Activated T-cell treated with anti-CD3 and anti-CD28 coated beads, Interleukin-2, amount 50 U/mL, for 1 hour (primary cell): Measurements from ENCODE around the gene SUMF1.
A peak's percentile ranks its signal among the peaks of the same experiment; 100 is the strongest.

Experiments
- DNase-seq: peaks from one replicate; pipeline ENCODE4 v3.0.0-alpha.2; 2020

The SUMF1 gene

DNA sequence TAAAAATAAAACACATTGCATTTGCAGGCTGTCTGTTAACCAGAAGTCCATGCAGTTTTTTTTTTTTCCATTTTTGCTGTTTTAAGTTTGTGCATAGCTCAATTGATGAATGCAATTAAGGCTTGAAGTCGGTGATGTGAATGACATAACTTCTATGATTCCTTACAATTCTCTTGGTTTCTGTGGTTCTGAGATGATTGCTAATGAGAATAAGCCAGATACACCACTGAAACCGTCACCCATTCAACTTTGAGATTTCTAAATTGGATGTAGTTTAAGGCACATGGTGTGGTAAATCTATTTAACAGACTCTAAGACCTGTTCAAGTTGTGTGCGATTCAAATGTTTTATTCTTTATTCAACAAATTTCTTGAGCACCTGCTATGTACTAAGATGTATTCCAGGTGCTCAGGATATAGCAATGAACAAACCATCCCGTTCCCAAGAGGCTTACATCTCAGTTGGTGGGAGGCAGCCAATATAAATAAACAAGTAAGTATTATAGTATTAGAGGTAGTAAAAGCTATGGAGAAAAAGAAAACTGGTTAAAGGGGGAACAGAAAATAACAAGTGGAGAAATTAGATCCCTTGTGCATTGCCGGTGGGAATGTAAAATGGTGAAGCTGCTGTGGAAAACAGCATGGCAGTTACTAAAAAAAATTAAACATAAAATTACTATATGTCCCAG, 30.1 kb upstream of the SUMF1 start:
- DNase-seq, result no peak

DNA sequence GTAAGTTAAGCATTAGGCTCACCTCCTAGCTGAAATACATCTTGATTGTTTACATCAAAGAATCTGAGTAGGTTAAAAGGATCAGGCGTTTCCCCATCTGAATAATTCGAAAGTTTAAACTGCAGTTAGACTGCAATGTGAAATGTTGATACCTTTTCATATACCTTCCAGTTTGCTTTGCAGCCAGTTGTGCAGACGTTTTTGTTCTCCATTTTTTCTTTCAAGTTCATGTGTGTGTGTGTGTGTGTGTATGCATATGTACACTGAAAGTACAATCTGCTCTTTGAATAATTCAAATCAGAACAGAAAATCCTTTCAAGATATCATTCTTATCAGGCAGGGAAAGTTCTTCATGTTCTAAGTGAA, 29.0 kb upstream of the SUMF1 start:
- DNase-seq, result no peak

DNA sequence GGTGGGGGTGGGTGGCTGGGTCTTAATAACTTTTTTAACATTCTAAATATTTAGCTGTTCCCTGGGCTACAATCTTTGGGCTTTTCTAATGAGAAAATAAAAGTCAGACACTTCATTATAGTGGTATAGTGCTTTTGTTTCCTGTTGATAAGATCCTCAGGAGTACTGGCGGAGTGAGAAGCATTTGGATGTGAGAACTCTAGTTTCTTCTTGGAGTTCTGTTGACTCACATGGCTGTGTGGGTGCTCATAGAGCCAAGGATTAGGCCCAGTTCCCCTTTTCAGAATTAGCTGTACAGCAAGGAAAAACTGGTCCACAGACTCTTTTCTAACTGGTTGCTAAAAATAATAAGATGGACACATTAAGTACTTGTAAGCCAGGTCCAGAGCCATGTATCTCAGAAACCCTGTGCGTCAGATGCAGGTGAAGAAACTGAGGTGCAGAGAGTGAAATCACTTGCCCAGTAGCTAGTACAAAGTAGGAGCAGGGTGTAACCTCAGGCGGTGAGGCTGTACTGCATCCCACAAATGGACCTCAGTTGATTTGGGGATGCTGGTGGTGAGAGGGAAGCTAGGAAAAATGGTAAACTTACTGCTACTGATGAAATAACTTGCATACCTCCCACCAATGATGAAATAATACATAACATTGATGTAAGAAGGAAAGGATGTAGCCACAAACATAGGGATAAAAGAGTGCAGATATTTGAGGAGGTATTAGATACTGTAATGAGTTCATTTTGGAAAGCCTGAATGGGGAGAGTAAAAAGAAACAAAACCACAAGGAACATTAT, 28.4 kb upstream of the SUMF1 start:
- DNase-seq, result no peak

DNA sequence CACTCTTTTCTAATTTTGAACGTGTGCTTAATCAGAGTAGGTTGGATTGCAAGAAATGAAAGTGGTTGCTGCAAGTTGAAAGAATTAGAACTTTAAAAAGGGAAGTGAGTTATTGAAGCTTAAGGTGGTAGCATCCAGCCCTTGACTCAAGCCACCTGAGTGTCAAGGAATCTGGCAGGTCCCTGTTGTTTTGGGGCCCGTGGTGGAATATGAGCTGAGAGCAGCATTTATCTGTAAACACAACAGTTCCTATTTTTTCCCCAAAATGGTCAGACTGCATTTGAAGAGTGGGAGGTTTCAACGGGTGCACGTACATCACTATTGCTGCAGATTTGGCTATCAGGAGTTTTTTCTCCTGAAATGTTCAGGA, 27.8 kb upstream of the SUMF1 start:
- DNase-seq, result no peak

DNA sequence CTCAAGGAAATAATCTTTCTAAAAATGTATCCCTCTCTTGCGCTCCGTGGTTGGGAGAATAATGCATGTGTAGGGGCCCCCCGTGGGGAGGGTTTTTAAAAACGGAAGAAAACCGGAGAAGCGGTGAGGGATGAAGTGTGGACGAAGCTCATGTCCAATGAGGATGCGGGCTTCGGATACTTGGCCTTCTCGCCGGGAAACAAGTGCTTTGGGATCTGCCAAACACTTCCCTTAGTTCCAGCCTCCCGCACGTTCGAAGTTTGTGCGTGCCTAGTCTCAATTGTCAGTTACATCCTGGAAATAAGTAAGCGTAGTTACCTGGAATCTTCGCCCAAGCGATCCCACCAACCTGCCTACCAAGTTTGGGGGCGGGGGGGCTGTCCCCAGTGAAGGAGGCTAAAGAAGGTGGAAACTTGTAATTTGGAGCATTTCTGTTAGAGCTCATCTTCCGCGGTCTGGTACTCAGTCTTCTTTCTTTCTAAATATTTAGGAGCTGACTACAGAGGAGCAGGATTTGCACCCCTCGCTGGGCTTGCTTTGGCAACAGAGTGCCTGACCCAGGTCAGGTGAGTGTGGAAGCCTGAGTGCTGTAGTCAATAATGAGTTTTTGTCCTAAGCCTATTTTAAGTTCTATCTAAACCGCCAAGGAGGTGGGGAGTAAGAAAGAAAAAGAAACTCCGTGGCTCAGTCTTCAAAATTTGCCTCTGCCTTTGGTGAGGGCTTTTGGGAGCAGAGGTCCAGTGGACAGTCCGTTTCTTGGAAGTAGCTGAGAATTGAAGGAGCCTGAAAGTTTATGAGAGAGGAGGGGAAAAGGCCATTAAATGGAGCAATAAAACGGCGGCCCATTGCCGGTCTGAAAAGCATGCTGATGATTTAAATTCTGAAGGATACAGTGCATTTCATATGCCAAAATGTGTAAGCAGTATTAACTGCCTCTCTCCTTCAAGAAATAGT, 27.1 kb upstream of the SUMF1 start:
- DNase-seq, result peak; percentile 35

DNA sequence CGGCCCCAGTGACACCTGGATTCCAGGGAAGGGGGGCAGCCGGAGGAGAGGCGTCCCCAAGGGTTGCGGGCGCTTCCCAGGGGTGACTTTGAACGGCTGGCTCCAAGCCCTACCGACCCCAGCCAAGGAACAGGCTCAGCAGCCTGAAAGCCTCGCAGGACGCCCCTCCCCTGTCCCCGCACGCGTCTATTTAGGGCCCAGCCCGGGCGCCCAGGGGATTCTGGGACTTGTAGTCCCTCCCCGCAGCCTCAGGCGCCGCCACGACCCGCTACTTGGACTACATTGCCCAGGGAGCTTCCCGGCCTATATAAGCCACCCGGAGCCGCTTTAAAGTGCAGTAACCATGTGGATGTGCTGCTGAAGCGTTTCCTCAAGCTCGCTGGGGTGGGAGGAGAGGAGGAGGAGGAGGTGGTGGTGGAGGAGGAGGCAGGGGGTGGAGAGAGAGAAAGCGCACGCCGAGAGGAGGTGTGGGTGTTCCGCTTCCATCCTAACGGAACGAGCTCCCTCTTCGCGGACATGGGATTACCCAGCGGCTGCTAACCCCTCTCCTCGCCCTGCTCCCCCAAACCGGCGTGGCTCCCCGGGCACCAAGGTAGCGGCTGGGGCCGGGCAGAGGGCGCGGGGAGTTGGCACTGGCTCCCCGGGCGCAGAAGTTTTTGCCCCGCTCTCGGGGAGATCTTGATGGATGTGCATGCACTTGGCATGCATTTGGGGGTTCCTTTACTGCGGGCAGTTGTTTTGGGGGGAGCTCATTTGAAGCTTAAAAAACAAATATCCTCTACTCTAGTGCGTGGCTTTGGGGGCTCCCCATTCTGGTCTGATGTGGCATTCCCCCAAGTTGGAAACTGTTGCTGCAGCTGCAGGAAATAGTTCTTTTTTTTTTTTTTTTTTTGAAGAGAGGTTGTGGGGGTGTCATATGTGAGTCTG, 26.2 kb upstream of the SUMF1 start, which contains the start of gene ITPR1:
Gene ITPR1, plus strand, starts transcription at position 335 of the 927 bp plus-strand sequence. CDS start 23,144 bp downstream, outside the sequence.
- peak; percentile 95 for DNase-seq

DNA sequence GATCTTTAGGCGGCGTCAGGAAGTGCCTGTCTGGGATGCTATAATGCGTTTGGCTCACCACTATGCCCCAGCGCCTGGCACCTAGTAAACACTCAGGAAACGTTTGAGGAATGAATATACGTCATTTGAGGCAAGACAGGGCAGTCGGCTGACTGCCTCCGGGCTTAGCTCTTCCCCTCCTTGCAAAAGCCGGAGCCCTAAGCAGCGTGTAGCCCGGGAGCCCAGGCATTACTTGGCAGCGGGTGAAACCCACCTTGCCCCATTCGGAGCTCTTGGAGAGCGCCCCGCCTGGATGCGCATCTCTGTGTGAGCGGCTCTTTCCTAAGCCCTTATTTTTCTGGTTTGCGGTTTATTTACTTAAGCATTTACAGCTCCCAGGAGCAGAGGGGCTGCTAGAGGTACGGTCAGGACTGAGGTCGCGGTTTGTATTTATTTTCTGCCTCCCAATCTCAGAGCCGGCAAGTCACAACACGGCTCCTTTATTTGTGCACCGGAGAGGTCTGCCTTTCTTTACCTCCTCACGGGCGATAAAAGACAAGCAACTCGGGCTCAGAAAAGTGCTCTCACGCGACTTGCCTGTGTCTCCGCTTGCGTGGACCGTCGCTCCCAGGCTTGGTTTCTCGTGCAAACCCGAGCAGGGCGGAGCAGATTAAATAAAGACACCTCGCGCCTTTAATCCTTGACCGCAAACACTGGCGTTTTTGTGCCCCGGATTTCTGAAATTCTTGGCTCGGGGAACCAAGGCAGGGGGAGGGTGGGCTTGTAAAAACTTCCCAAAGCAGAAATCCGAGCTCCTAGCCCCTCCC, 25.3 kb upstream of the SUMF1 start:
- peak; percentile 57 for DNase-seq

DNA sequence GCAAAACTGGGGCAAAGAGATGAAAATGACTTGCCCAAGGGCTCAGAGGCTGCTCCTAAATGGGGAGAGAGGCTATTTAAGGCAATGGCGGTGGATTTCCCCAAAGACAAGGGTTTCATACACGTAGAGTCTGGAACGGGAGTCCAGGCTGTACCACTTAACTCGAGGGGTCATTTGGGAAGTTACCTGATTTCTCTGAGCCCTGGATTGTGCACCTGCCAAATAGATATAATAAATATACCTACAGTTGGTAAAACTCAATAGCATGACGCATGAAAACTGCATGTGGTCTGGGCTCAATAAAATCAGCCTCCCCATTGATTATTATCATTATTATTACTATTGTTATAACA, 24.8 kb upstream of the SUMF1 start:
- no peak for DNase-seq

DNA sequence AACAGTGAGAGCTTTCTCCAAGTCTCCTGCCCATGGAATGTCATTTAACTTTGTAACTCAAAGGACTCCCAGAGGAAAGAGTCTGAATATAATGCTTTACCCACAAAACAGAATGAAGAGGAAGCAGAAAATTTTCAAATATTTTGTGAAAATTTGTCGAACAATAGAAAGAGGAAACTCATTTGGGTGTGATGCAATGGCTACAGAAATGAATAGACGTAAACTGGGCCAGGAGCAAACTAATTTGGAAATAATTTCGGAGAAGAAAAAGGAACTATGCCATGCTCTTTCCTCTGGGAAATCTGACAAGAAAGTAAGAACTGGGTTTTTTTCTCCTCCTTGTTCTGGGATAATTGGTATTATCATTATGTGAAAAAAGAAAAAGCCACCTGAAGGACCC, 11.2 kb upstream of the SUMF1 start:
- no peak for DNase-seq

DNA sequence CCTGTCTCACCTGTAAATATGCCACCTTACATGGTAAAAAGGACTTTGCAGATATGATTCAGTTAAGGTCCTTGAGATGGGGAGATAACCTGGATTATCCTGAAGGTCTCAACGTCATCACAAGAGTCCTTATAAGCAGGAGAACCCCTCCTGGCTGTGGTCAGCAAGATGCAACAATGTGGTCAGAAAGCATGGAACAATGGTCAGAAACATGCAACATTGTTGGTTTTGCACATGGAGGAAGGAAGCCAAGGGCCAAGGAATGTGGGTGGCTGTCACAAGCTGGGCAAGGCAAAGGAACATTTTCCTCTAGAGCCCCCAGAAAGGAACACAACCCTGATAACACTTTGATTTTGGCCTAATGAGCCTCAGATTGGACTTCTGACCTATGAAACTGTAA, 9.4 kb upstream of the SUMF1 start:
- no peak for DNase-seq

DNA sequence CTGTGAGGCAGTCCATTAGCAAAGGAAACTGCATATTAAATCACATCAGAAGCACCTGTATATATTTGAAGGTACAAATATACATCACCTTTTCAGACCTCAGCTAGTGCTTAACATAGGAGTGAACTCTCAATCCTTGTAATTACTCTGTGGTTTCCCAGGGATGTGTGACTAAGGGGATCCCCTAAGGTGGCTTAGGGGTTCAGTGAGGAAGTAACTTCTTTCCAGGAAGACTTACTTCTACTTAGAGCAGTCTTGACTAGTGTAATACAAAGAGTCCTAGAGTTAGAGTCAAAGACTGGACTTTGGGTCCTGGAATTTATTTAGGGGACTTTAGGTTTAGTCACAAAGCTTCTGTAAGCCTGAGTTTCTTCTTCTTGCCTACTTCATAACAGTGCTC, 8.7 kb upstream of the SUMF1 start:
- no peak for DNase-seq

DNA sequence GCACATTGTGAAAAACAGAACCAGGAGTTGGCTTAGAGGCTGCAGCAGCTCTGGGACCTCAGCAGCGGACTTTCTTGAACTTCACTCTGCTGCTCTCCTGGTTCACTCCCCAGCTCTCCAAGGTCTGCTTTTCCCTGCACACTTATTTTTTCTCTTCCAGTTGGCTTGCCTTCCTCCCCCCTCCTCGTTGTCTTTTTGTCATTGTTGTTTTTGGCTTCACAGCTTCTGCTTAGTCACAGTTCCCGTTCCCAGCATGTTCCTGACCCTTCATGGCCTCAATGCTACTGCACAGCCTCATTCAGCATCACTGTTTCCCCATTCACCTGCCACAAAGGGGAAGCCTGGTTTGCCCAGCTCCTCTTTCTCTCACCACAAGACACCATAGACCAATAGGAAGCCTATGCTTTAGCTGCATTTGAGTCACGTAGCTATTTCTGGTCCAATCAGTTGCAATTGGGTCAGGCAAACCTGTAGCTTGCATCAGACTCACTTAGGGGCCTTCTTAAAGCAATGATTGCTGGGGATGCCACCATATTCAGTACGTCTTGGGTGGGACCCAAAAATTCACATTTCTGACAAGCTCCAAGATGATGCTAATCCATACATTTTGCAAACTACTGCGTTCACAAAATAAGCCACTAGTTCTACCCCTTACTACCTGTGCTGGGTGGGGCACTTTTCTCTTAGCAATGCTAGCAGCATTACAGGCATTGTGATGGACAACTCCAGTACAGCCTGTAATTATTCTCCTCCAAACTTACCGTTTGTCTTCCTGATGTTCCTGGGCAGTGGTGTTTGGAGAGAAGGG, 7.8 kb upstream of the SUMF1 start:
- DNase-seq, result no peak

DNA sequence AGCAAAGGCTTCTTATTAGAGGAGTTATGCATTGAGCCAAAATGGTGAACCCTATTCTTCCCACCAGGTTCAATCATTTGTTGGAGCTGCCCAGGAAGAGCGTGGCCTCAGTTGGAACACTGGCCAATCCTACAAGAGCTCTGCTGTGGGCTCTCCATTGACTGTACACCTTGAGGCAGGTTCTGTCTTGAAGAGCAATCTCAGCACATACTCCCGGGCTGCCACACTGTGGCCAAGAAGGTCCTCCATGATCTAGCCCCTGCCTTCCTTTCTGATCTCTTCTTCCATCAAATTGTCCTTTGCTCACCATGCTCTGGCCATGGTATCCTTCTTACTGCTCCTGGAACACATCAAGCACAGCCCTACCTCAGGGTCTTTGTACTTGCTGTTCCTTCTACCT, 5.7 kb upstream of the SUMF1 start:
- no peak for DNase-seq

DNA sequence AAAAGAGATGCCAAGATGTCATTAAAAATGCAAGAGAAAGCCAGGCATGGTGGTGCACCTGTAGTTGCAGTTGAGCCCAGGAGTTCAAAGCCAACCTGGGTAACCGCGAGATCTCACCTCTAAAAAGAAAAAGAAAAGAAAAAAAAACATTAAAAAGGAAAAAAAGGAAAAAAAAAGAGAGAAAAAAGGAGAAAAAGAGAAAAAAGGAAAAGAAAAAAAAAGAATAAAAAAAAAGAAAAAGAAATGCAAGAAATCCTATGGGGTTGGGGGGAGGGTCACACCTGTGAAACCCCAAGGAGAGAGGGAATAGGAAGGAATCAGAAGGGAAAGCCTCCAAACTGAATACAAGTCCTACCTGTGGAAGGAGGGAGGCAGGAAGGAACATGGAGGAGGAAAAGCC, 5.2 kb upstream of the SUMF1 start:
- DNase-seq, result no peak

DNA sequence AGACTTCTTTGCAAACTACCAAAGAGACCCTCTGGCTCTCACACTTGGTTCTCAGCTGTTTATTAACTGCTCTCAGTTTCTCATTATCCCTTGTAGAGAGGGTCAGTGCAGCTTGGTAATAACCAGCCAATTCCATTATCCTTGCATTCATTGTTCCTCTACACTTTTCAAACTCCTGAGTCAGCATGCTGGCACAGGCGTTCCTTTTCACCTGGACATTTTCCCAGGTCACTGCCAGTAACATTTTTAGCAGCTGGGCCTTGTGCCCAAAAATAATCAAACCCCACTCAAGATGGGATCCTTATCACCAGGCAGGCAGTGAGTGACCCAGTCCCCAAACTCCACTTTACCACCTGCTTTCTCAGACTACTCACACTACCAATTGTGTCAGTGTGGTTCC, 4.8 kb upstream of the SUMF1 start:
- no peak for DNase-seq

DNA sequence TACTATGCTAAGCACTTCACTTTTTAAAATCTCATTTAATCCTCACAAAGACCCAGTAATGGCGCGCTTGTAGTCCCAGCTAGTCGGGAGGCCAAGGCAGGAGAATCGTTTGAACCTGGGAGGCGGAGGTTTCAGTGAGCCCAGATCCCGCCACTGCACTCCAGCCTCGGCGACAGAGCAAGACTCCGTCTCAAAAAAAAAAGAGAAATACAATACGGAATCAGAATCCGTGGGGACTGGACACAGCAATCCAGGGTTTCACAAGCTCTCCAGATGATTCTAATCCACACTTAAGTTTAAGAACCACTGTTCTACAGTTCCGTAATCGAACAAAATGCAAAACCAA, 426 bp upstream of the SUMF1 start:
- no peak for DNase-seq

DNA sequence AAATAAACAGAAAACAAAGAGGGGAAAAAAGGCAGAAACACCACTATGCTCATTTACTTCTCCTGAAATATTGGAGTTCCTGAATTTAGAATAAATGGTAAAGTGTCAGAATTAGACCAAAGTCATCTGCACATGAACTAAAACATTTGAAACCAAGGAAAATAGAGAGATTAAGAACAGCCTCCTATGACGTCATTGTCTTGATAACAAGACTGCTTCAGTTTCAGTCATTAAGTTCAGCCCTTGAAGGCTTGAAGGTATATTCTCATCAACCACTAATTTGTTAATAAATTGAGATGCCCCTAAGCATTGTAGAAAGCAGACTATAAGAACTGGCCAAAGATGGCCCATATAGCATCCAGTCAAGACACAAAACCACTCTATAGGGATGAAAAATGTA, 2.5 kb downstream of the SUMF1 start:
- DNase-seq, result no peak

DNA sequence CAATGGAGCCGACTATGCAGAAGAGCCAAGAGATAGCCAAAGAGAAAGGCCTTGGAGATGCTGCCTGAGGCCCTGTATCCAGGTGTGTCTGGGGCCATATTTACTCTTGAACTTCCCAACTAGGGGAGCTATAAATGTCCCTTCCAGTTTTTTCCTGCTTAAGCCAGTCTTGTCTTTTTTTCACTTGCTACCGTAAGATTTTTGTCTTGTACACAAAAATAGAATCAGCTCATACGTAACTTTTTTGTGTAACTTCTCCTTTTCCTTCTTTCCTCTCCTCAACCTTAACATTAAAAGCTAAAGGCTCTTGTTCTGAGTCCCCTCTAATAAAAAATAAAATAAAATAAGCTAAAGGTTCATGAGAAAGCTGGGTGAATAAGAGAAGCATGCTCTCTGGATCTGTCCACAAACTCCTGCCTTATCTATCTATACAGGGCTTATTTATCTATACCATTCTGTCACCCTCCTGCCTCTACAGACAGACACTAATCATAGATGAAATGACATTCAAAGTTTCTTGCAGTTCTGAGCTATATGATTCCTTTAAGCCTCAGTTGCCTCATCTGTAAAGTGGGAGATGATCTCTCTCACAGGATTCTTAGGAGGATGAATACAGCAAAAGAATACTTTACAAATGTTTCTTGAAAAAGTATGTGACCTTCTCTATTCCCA, 4.6 kb downstream of the SUMF1 start:
- no peak for DNase-seq

DNA sequence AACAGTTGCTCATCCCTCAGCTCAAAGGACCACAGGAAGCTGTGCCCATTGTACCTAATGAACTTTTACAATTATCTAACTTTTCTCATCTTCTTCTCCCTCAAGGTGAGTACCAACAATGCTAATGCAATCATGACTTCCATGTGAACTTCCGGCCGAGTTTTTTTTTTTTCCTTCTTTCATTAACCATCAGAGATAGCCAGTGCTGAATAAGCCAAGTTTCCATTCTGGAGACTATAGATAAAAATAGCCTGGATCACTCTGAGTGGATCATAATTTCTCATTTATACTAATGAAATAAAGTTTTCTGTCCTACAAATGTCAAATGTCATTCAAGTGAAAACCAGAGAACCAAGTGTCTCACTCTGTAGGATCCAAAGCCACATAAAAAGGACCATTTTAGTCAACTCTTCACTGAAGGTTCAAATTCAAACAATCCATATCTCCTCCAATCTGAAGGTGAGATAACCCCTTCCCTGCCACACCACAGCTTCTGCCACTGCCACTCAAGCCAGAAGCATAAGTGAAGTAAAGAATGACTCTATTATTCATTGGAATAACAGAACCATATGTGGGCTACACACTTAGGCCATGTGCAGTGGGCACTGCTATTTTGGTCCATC, 5.5 kb downstream of the SUMF1 start:
- no peak for DNase-seq

DNA sequence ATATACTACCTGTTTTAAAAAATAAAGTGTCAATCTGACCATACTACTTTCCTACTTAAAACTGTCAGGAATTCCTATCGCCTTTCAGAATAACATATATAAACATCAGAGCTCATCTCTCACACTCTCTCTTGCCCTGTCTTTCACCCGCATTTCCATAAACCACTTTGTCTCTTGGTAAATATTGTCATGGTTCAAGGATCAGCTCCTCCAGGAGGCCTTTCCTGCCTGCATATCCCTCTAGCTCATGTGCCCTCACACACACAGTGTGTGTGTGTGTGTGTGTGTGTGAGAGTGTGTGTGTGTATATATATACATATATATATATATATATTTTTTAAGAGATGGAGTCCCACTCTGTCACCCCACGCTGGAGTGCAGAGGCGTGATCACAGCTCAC, 6.7 kb downstream of the SUMF1 start:
- DNase-seq, result no peak
